Cardiac fibroblast (primary cell): Measurements from ENCODE around the gene CELF2.
"Not testable (repeated sequence)": the region's sequence is repeated elsewhere in the genome, so short reads cannot be mapped to it uniquely, and the experiment has no call there.

ENCODE experiments used
- DNase-seq, 2 donors: peaks; one replicate each; pipeline versions ENCODE4 v3.0.0 to v3.0.0-alpha.2; 2010; ENCODE audit warnings: low read depth in 2 of 2
- H3K4me3 ChIP-seq, 2 donors: replicated peaks in 1 of 2; 1 replicate in 1 of 2; 2 replicates in 1 of 2; pipeline ENCODE4 v1.5.1; 2011; ENCODE audit warnings: low read depth in 2 of 2, low read length in 2 of 2, mild to moderate bottlenecking in 2 of 2, moderate library complexity in 1 of 2
- TF ChIP-seq, protein P1 (sequence below): IDR thresholded peaks from one replicate; pipeline ENCODE4 v1.5.1; 2011; ENCODE audit warnings: low read depth, mild to moderate bottlenecking, low read length, inconsistent platforms

CELF2 gene

GRCh38 chr10:11116361-11116760 lies 98.7 kb downstream of the CELF2 start:
- no peak overlapping the region for H3K4me3 ChIP-seq
- TF ChIP-seq, protein P1, sequence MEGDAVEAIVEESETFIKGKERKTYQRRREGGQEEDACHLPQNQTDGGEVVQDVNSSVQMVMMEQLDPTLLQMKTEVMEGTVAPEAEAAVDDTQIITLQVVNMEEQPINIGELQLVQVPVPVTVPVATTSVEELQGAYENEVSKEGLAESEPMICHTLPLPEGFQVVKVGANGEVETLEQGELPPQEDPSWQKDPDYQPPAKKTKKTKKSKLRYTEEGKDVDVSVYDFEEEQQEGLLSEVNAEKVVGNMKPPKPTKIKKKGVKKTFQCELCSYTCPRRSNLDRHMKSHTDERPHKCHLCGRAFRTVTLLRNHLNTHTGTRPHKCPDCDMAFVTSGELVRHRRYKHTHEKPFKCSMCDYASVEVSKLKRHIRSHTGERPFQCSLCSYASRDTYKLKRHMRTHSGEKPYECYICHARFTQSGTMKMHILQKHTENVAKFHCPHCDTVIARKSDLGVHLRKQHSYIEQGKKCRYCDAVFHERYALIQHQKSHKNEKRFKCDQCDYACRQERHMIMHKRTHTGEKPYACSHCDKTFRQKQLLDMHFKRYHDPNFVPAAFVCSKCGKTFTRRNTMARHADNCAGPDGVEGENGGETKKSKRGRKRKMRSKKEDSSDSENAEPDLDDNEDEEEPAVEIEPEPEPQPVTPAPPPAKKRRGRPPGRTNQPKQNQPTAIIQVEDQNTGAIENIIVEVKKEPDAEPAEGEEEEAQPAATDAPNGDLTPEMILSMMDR, result no peak
- DNase-seq, result no peak

DNA sequence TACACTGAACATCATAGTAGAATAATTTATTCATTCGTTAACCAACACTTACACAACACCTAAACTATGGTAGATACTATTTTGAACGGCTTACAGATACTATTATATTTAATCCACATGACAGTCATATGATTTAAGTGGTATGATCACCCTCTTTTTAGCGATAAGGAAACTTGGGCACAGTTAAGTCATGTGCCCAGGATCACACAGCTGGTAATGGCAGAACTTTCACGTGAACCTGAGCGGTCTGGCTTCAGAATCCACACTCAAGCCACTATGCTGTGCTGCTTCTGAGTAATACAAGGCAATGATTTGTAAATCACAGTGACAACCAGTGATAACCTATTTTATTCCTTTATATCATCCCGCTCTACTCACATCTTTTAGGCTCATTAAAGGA lies 99.1 kb downstream of the CELF2 start:
- DNase-seq, result no peak
- TF ChIP-seq, protein P1, result no peak
- H3K4me3 ChIP-seq, result no peak overlapping the region

GRCh38 chr10:11118686-11119085 lies 101.0 kb downstream of the CELF2 start:
- H3K4me3 ChIP-seq, result no peak overlapping the region
- TF ChIP-seq, protein P1, result no peak
- no peak for DNase-seq

- TF ChIP-seq, protein P1, result no peak
- DNase-seq, result no peak
- no peak overlapping the region for H3K4me3 ChIP-seq
Observed at GRCh38 chr10:11119843-11120242, 102.2 kb downstream of the CELF2 start.

DNA sequence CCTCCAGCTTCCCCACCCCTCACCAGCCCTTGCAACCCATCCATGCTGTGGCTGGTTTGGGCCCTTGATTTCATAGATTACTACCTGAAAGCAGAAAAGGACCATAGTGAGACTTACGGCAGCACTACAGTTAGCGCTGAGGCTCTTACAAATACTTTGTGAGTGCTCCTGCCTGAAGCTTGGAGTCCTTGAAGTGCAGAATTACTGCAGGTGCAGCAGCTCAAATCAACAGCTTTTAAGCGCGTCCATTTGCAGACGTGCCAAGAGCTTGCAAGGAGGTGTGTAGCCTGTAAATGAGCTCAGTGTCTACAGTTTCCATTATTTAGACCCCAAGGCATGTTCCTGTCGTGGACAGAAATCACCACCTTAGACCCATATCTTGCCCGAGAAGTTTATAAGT lies 103.0 kb downstream of the CELF2 start:
- no peak overlapping the region for H3K4me3 ChIP-seq
- TF ChIP-seq, protein P1, result no peak
- DNase-seq, result no peak

DNA sequence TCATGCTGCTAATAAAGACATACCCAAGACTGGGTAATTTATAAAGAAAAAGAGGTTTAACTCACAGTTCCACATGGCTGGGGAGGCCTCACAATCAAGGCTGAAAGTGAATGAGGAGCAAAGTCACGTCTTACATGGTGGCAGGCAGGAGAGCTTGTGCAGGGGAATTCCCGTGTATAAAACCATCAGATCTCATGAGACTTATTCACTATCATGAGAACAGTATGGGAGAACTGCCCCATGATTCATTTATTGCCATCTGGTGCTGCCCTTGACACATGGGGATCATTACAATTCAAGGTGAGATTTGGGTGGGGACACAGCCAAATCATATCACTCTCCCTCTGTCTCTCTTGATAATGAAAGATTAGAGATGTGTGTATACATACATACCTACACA lies 106.2 kb downstream of the CELF2 start:
- not testable (repeated sequence) for DNase-seq

DNA sequence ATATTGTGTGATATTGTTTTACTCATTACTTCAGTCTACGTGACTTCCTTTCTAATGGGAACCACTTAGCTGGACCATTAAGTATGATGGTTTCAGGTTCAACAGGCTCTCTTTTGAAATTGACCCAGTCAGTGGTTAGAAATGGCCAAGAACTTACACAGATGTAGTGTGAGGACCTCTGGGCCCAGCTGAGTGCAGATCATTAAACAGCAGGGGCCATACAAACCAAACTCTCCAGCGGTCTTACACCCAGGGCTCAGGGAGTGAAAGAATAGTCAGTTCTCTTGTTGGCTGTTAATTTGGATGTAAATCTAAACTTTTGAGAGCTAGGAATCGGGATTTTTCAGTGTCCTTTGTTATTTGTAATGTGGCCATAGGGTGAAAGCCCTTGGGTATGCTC lies 107.3 kb downstream of the CELF2 start:
- no peak overlapping the region for H3K4me3 ChIP-seq
- no peak for DNase-seq
- TF ChIP-seq, protein P1, result no peak

More for the DNA sequence above, 106.2 kb downstream of the CELF2 start:
- H3K4me3 ChIP-seq, result not testable (repeated sequence)

- not testable (repeated sequence) for H3K4me3 ChIP-seq, DNase-seq
Observed at GRCh38 chr10:11127017-11127416, 109.3 kb downstream of the CELF2 start.
